ENCODE measurements around the gene SUV39H1.

Gene SUV39H1

DNA sequence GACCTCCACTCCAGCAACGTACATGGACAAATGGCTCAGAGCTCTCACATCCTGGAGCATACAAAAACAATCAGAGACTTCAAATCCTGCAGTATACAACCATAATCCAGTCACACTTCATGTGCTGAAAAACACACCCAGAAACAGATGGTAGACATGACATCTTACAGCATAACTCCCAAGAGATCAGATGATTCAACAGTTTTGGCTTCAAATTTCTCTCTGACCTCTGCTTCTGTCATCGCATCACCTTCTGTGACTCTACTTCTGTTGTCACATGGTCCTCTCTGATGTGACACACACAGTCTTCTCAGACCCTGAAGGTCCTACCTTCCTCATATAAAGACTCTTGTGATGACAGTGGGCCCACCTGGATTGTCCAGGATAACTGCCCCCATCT is 18.5 kb downstream of the SUV39H1 start:
- DNase-seq (ENCODE audit: low spot score): no peak

- DNase-seq (ENCODE audit: low spot score): no peak
Measured at GRCh38 chrX:48715876-48716502, 19.5 kb downstream of the SUV39H1 start.

- no peak for DNase-seq (ENCODE audit: low spot score)
Measured at GRCh38 chrX:48719958-48720357, 23.4 kb downstream of the SUV39H1 start.

DNA sequence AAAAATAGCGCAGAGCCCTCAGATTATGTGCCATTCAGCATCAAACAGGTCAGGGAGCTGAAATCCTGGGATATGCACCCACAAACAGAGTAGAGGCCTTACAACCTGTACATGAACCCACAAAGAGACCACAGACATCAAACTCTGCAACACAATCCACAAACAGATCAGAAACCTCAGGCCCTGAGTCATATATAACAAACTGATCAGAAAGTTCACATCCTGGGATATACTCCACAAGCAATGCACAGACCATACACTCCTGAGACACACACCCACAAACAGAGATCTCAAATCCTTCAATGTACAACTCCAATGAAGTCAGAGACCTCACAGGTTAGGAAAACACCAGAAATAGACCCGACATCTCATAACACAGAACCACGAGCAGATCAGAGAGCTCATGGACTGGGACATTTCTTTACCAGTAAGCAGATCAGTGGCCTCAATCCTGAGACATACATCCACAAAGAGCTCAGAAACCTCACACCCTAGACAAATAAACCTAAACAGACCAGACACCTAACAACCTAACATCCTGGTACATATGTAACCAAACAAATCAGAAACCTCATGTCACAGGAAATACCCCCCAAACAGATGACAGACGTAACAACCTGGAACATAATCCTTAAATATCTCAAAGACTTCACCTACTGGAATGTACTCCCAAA is 24.2 kb downstream of the SUV39H1 start:
- no peak for DNase-seq (ENCODE audit: low spot score)

GRCh38 chrX:48721916-48722315 is 25.4 kb downstream of the SUV39H1 start:
- no peak for DNase-seq (ENCODE audit: low spot score)

- no peak for DNase-seq (ENCODE audit: low spot score)
Measured at GRCh38 chrX:48726596-48726995, 30.1 kb downstream of the SUV39H1 start.

DNA sequence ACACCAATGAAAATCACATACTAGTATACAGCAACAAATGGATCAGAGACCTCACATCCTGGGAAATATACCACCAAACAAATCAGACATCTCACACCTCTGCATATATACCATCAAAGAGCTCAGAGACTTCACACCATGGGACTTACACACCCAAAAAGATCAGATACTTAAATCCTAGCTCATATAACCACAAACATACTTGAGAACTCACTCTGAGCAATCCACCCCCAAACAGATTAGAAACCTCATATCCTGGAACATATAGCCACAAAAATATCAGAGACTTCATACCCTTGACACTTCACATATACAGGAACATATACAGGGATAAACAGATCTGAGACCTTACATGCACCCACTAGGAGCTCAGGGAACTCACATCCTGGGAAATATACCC is 32.1 kb downstream of the SUV39H1 start:
- no peak for DNase-seq (ENCODE audit: low spot score)

DNA sequence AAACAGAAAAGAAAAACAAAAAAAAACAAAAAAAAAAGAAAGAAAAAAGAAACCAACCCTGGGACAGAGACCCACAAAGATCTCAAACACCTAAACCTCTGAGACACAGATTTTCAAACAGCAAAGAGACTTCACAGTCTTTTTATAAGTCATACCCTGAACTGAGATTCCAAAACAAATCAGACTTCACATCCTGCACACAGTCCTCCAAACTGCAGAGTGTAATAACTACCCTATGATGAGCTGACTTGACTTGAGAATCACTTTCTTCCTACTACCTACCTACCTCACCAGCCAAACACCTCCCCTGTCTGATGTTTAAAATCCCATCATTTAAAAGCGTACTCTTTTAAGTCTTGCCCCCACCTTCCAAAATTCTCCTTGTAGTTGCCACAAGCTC is 39.8 kb downstream of the SUV39H1 start:
- DNase-seq (ENCODE audit: low spot score): peak; percentile 7

- no peak for DNase-seq (ENCODE audit: low spot score)
Measured at GRCh38 chrX:48736878-48737212, 40.3 kb downstream of the SUV39H1 start.

DNA sequence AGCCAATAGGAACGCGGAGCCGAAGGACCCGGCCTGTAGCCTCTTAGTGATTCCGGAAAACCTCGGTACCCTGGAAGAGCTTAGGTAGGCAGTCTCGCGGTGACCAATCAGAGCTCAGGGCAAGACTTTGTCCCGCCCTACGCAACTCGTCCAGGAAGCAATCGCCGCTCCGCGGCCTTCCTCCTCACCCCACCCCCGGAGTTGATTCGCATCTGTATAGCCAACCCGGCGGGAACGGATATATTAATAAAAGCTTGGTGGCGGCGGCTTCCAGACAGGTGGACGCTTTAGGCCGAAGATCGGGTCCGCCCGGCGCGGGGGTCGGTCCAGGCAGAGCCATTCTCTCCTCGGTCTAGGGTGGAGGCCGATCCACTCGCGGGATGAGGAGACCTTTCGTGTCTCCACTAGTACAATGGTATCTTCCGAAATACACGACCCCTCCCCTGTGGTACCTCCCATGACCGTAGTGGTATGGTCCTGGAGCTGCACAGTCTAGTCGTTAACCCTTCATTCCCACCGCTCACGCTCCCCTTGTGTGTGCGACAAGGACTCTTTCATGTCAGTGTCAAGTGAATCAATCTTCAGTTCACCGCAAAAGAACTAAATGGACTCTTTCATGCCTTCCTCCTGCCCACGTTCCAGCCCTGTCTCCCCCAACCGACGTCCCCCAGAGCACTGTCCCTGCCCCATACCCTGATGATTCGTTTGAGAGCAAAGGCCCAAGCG is 40.8 kb downstream of the SUV39H1 start:
- peak; percentile 95 for DNase-seq (ENCODE audit: low spot score)

DNA sequence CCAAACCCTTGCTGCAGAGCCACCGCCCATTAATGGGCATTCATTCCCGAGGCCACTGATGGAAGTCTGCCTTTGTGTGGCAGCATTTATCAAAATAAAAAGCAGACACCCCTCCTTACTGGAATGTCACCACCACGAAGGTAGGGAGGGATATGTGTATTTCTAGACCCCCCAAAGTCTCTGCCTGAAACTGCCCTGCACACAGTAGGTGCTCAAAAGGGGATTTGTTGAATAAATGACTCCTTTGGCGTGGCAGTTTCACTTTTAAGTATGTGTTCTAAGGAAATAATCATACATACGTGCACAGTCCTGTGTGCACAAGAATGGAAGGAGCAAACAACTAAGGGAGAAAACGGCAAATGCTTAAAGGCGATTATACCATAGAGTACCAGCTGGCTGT is 41.4 kb downstream of the SUV39H1 start:
- no peak for DNase-seq (ENCODE audit: low spot score)

DNA sequence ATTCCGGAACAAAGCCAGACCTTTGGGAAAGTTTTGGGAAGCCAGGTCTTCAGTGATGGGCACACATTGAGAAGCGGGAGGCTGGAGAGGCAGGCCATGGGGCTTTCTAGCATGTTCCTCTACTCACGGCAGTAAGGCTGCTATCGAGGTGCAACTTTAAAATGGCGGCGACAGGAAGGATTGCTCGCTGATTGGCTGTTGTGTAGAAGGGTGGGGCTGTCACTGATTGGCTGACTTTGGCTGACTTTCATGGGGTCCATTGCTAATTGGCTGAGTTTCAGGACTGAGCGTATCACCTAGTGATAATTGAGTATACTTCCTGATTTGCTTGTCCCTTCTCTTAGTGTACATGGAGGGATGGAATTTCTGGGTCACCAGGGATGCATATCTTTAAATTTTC is 45.3 kb downstream of the SUV39H1 start:
- no peak for DNase-seq (ENCODE audit: low spot score)

DNA sequence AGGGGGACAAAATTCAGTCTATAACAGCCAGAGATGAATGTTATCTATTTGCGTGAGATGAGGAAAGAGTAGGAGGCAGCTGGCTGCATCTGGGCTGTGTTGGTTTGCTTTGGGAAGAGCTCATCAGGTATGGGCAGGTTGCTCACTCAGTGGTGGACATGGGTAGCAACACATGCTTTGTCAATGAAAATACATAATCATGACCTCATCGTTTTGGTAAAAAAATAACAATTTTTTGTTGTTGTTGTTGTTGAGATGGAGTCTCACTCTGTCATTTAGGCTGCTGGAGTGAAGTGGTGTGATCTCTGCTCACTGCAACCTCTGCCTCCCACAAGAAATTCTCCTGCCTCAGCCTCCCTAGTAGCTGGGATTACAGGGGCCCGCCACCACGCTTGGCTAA is 48.7 kb downstream of the SUV39H1 start:
- DNase-seq (ENCODE audit: low spot score): no peak

DNA sequence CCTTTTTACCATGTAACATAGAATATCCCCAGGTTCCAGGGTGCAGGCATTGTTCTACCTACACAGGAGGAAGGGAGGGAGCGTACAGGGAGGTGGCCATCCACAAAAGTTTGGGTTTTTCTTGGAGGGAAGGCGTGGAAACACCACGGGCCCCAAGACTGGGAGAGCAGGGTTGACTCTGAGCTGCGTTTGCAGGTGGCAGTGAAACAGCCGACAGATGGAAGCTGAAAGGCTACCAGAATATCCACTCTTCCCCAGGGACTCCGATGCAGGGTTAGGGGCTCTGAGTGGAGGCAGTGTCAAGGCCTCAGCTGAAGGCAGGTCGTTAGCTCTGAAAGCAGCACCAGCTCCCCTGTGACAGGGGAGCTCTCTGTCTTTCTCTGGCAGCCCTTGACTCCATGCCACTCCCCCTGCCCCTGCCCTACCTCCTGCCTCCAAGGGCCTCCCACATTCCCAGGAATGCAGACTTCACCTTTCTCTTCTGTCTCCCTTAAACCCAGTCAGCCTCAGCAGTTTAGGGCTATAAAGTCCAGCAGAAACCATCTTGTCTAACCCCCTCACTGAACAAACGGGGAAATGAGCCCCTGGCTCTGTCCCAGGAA is 51.0 kb downstream of the SUV39H1 start:
- no peak for DNase-seq (ENCODE audit: low spot score)

GRCh38 chrX:48749182-48749581 is 52.6 kb downstream of the SUV39H1 start:
- DNase-seq (ENCODE audit: low spot score): no peak

DNA sequence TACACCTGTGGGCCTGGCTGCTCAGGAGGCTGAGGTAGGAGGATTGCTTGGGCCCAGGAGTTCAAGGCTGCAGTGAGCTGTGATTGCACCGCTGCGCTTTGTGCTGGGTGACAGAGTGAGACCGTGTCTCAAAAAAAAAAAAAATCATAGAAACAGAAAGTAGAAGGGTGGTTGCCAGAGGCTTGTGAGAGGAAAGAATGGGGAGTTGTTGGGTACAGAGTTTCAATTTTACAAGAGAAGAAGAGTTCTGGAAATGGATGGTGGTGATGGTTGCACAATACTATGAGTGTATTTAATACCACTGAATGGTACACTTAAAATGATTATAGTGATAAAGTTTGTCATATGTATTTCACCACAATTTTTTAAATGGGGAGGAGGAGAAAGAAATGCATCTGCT is 54.8 kb downstream of the SUV39H1 start:
- DNase-seq (ENCODE audit: low spot score): no peak

DNA sequence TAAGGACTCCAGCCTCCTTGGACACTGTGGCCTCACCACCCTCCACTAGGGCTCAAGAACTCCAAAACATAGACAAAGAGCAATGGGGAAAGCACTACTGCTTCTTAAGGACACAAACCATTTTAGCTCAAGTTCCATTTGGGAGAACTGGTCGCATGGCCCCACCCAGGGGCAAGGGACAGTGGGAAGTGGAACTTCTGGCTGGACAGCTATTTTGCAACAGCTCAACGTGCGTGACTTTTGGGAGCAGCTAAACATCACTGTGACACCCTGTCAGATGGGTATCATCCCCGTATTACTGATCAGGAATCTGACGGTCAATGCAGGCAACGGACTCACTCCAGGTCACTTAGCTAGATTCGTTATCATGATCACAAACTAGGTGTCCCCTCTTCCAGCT is 56.0 kb downstream of the SUV39H1 start:
- DNase-seq (ENCODE audit: low spot score): no peak

DNA sequence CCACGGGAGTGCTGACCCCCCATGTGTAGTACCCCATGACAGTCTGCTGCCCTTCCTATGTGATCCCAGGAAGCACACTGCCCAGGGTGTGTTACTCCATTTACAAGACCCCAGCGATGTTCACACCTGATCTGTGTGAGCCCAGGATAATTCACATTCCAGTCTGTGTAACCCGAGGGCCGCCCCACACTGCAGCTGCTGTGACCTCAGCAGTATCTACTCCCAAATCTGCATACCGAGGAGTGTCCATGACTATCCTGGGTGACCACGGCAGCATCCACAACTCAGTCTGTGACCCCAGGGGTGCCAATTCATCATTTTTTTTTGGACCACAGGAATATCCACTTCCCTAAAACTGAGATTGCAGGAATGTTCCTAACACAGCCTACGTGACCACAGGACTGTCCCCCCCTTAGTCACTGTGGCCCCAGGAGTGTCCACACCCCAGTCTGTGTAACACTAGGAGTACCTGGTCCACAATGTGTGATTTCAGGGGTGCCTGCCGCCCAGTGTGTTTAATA is 57.2 kb downstream of the SUV39H1 start:
- no peak for DNase-seq (ENCODE audit: low spot score)

DNA sequence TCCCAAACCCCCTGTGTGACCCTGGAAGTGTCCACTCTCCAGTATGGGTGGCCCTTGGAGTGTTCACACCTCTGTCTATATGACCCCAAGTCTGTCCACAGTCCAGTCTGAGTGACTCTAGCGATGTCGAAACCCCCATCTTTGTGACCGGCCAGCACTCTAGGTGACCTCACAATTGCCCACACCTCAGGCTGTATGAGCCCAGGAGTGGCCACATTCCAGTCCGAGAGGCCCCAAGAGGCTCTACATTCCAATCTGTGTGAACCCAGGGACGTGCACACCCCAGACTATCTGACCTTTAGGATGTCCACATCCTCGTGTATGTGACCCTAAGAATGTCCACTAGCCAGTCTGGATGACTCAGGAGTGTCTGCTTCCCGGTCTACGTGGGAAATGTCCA is 57.7 kb downstream of the SUV39H1 start:
- no peak for DNase-seq (ENCODE audit: low spot score)
